ENCODE results near the gene ITGA4. TPM values are rescaled to one million over a fixed set of nuclear protein-coding genes. Genes with fewer than 3 reads are reported as not detected.

ITGA4 gene
- total and polyA plus RNA-seq, 2 donors (not counting 1 experiment from before 2014, with no cell fraction given), result 44.6 to 57.5 TPM

- Histone ChIP-seq H3K9me3 (ENCODE audit: control insufficient read depth, insufficient read depth, low read depth, low read length) (no peaks in the 10 kb centered on the region), H3K27ac (ENCODE audit: insufficient read depth, low read length) (no peak overlapping the region), H2AFZ (ENCODE audit: low read length) (no peak overlapping the region), H3K4me3 (replicated peaks in 1 of 4; ENCODE audit: control extremely low read depth in 1 of 4, insufficient read depth in 1 of 4, low read depth in 3 of 4, low read length in 4 of 4) (no peak overlapping the region), H3K4me2 (ENCODE audit: extremely low read depth, insufficient read depth, low read length) (no peak overlapping the region), H3K27me3 (ENCODE audit: control insufficient read depth, insufficient read depth, low read length) (no peaks in the 10 kb centered on the region), H3K4me1 (ENCODE audit: control insufficient read depth, extremely low read depth, insufficient read depth, low read length) (no peaks in the 10 kb centered on the region), H3K36me3 (ENCODE audit: control insufficient read depth, insufficient read depth, low read length) (no peaks in the 10 kb centered on the region), H4K20me1 (ENCODE audit: control insufficient read depth, extremely low read depth, insufficient read depth, low read length) (no peaks in the 10 kb centered on the region), H3K79me2 (ENCODE audit: control insufficient read depth, insufficient read depth, low read length) (no peaks in the 10 kb centered on the region), H3K9ac (ENCODE audit: insufficient read depth, low read length) (no peak overlapping the region)
- TF ChIP-seq CTCF (conservative IDR thresholded peaks at IDR 0.05 in 1 of 2, IDR thresholded peaks at IDR 0.05 in 1 of 2; ENCODE audit: low read depth in 1 of 2, low read length in 2 of 2) (no peak), EZH2 (IDR thresholded peaks at IDR 0.05; ENCODE audit: low read length, missing control alignments) (no peak)
- no peak for DNase-seq (ENCODE audit: low read depth in 2 of 2)
These were observed 68.8 kb downstream of the ITGA4 start for GRCh38 chr2:181526014-181526413.

GRCh38 chr2:181527058-181527457, 69.9 kb downstream of the ITGA4 start:
- TF ChIP-seq EZH2 (IDR thresholded peaks at IDR 0.05; ENCODE audit: low read length, missing control alignments), result no peak
- TF ChIP-seq CTCF (conservative IDR thresholded peaks at IDR 0.05 in 1 of 2, IDR thresholded peaks at IDR 0.05 in 1 of 2; ENCODE audit: low read depth in 1 of 2, low read length in 2 of 2), result no peak

GRCh38 chr2:181528441-181528840, 71.3 kb downstream of the ITGA4 start:
- Histone ChIP-seq H3K4me1 (ENCODE audit: control insufficient read depth, extremely low read depth, insufficient read depth, low read length) (no peaks in the 10 kb centered on the region), H3K79me2 (ENCODE audit: control insufficient read depth, insufficient read depth, low read length) (no peaks in the 10 kb centered on the region), H3K27me3 (ENCODE audit: control insufficient read depth, insufficient read depth, low read length) (no peaks in the 10 kb centered on the region), H3K36me3 (ENCODE audit: control insufficient read depth, insufficient read depth, low read length) (no peaks in the 10 kb centered on the region), H3K4me3 (replicated peaks in 1 of 4; ENCODE audit: control extremely low read depth in 1 of 4, insufficient read depth in 1 of 4, low read depth in 3 of 4, low read length in 4 of 4) (no peak overlapping the region), H3K9ac (ENCODE audit: insufficient read depth, low read length) (no peak overlapping the region), H3K27ac (ENCODE audit: insufficient read depth, low read length) (no peak overlapping the region), H3K9me3 (ENCODE audit: control insufficient read depth, insufficient read depth, low read depth, low read length) (no peaks in the 10 kb centered on the region), H2AFZ (ENCODE audit: low read length) (no peak overlapping the region), H4K20me1 (ENCODE audit: control insufficient read depth, extremely low read depth, insufficient read depth, low read length) (no peaks in the 10 kb centered on the region), H3K4me2 (ENCODE audit: extremely low read depth, insufficient read depth, low read length) (no peak overlapping the region)
- DNase-seq (ENCODE audit: low read depth in 2 of 2), result no peak
- TF ChIP-seq EZH2 (IDR thresholded peaks at IDR 0.05; ENCODE audit: low read length, missing control alignments), result no peak
- no peak for TF ChIP-seq CTCF (conservative IDR thresholded peaks at IDR 0.05 in 1 of 2, IDR thresholded peaks at IDR 0.05 in 1 of 2; ENCODE audit: low read depth in 1 of 2, low read length in 2 of 2)

More at GRCh38 chr2:181527058-181527457, 69.9 kb downstream of the ITGA4 start:
- H3K4me1 ChIP-seq (ENCODE audit: control insufficient read depth, extremely low read depth, insufficient read depth, low read length), result no peaks in the 10 kb centered on the region
- H3K9me3 ChIP-seq (ENCODE audit: control insufficient read depth, insufficient read depth, low read depth, low read length), result no peaks in the 10 kb centered on the region
- H4K20me1 ChIP-seq (ENCODE audit: control insufficient read depth, extremely low read depth, insufficient read depth, low read length), result no peaks in the 10 kb centered on the region
- H3K27ac ChIP-seq (ENCODE audit: insufficient read depth, low read length), result no peak overlapping the region
- no peak for DNase-seq (ENCODE audit: low read depth in 2 of 2)
- no peaks in the 10 kb centered on the region for H3K36me3 ChIP-seq (ENCODE audit: control insufficient read depth, insufficient read depth, low read length)
- no peak overlapping the region for H3K9ac ChIP-seq (ENCODE audit: insufficient read depth, low read length)
- no peaks in the 10 kb centered on the region for H3K79me2 ChIP-seq (ENCODE audit: control insufficient read depth, insufficient read depth, low read length)
- H3K27me3 ChIP-seq (ENCODE audit: control insufficient read depth, insufficient read depth, low read length), result no peaks in the 10 kb centered on the region
- H3K4me2 ChIP-seq (ENCODE audit: extremely low read depth, insufficient read depth, low read length), result no peak overlapping the region
- H2AFZ ChIP-seq (ENCODE audit: low read length), result no peak overlapping the region
- no peak overlapping the region for H3K4me3 ChIP-seq (replicated peaks in 1 of 4; ENCODE audit: control extremely low read depth in 1 of 4, insufficient read depth in 1 of 4, low read depth in 3 of 4, low read length in 4 of 4)

All from fibroblast of lung (primary cell).